DMS153 treated with DMSO at 0.1 percent for 48 hours (cell line): ENCODE data around the gene HMGB1.

ENCODE experiments used
- DNase-seq: peaks from one replicate; lab custom pipeline; 2025; ENCODE audit not compliant: unreplicated experiment; lab: John Stamatoyannopoulos, UW

HMGB1 gene

GRCh38 chr13:30465593-30466357 is at the start of gene HMGB1:
TSS of gene HMGB1 (minus strand) at chr13:30465936. CDS start at chr13:30463680, 2,256 bp downstream.
- peak; percentile 97 for DNase-seq

DNA sequence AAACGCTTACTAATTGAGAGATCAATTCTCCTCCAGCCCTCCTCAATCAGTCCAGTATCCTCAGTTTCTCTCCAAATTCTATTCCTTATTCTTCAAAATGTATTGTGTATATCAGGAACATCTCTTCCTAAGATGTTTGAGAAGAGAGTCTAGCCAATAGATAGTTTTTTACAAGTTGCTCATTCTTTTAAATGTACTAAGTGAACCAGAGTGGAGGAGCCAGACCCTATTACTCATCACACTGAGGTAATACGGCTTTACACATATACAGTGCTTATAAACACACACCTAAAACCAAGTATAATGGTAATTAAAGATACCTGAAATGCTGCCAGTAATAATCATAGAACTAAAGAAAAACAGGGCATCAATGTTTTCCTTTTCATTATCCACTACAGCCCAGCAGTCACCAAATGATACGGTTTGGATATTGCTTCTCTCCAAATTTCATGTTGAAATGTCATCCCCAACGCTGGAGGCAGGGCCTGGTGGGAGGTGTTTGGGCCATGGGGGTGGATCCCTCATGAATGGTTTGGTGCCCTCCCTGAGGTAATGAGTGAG is 45.2 kb upstream of the HMGB1 start:
- DNase-seq, result no peak

GRCh38 chr13:30510091-30510490 is 44.4 kb upstream of the HMGB1 start:
- DNase-seq, result no peak

DNA sequence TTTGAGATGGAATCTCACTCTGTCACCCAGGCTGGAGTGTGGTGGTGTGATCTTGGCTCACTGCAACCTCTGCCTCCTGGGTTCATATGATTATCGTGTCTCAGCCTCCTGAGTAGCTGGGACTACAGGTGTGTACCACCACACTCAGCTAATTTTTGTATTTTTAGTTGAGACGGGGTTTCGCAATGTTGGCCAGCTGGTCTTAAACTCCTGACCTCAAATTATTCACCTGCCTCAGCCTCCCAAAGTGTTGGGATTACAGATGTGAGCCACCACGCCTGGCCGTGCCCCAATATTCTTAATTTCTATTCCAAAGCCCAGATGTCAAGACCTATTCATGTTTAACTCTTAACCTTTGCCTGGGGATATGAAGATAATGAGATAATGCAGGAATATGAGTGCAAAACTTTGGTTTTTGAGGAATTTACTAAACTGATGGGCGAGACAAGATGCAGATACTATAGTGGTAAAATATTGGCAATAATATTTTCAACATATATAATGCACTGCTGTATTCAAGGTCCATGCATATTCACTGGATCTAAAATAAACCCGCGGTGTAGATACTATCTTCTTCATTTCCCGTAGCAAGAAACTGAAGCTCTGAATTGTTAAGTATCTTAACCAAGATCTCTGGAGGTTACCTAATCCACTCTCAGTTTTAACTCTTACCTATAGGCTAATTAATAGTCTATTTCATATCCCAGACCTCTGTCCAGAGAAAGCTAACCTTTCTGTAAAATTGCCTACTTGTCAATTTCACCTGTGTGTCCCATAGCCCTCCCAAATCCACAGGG is 43.7 kb upstream of the HMGB1 start:
- no peak for DNase-seq

GRCh38 chr13:30504081-30504480 is 38.3 kb upstream of the HMGB1 start:
- DNase-seq, result no peak

DNA sequence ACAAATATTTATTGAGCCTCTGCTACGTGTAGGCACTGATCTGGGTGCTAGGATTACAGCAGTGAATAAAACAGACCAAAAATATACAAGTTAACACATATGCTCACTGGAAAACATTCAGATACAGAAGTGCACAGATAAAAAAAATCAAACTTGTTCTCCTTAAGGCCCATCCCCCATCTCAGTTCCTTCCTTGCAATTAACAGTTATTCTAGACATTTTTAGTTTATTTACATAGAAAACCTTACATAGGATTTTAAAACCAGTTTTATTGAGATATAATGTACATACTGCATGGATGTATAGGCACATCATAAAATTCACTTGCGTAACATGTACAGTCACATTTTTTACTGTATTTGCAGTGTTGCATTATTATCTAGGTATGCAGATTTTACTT is 36.5 kb upstream of the HMGB1 start:
- DNase-seq, result no peak

- no peak for DNase-seq
These were observed 33.6 kb upstream of the HMGB1 start for GRCh38 chr13:30499338-30499737.

- DNase-seq, result no peak
These were observed 30.4 kb upstream of the HMGB1 start for GRCh38 chr13:30496147-30496546.

DNA sequence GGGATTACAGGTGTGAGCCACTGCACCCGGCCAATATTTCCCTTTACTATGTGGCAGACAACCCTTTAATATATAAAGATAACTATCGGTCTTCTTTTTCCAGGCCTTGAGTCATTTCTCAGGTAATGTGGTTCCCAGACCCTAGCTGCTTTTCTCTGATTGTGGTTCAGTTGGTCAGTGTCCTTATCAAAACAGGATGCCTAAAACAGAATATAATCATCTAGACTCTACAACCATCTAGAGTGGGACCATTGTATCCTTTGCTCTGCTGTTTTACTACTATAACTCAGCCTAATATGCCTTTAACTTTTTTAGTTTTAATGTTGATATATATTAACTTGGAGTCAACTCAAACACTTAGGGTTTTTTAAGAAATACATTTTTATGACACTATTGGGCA is 30.0 kb upstream of the HMGB1 start:
- DNase-seq, result no peak

DNA sequence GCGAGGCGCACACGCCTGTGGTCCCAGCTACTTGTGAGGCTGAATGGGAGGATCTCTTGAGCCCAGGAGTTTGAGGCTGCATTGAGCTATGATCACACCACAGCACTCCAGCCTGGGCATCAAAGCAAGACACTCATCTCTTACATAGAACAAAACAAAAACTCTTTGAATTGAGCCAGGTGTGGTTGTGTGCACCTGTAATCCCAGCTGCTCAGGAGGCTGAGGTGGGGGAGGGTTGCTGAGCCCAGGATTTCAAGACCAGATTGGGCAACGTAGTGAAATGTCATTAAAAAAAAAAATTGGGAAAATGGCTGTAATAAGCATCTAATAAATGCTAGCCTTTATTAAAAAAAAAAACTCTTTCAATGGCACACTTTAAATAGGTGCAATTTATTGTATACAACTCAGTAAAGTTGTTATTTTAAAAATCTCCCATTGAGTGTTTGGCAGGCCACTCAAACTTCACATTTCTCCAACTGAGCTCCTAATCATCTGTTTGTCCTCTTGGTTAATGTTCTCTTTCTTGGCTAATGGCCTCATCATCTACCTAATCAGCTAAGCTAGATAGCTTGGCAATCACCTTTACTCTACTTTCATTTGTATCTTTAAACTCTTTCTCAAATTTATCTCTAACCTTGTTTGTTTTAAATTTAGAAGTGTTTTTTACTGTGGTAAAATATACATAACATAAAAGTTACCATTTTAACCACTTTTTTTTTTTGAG is 28.1 kb upstream of the HMGB1 start:
- DNase-seq, result no peak

DNA sequence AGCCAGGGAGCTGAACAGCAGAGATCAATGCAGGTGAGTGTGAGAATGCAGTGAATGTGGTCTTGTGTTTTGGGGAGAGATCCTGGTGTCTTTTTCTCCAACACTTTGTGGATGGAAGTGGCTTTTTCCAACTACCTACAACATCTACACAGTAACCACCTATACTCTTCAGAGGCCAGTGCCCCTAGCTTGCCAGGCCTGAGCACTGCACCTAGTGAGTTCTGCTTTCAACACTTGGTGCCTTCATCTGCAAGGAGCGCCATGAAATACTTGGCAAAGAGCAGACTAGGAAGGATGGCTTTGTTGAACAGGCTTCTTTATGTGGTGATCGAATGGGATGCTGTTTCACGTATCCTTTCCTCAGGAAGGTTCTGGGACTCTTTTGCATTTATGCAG is 21.3 kb upstream of the HMGB1 start:
- no peak for DNase-seq

- no peak for DNase-seq
These were observed 20.7 kb upstream of the HMGB1 start for GRCh38 chr13:30486230-30487074.

DNA sequence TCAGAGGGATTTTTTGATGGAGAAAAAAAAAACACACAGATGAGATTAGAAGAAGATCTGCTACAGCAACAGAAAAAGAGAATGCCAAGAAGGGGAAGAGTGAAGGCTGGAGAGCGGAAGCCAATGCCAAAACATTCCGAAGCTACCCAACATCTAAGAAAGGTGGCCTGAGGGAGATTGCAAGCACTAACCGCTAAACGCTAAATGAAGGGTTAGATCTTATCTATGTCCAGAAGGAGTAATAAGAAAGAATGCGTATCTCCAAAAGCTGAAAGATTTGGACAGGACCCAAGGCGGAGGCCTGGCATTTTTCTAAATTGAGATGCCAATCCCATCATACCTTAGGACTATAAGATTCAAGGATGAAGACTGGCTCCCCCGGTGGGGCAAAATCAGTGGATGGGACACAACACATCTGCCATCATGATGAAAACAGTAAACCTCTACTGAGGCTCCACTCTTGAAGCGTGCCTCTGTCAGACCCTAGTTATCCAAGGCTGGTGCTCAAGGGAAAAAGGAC is 15.6 kb upstream of the HMGB1 start:
- DNase-seq, result no peak

GRCh38 chr13:30480292-30480950 is 14.7 kb upstream of the HMGB1 start:
- no peak for DNase-seq

GRCh38 chr13:30479883-30480219 is 14.1 kb upstream of the HMGB1 start:
- no peak for DNase-seq

DNA sequence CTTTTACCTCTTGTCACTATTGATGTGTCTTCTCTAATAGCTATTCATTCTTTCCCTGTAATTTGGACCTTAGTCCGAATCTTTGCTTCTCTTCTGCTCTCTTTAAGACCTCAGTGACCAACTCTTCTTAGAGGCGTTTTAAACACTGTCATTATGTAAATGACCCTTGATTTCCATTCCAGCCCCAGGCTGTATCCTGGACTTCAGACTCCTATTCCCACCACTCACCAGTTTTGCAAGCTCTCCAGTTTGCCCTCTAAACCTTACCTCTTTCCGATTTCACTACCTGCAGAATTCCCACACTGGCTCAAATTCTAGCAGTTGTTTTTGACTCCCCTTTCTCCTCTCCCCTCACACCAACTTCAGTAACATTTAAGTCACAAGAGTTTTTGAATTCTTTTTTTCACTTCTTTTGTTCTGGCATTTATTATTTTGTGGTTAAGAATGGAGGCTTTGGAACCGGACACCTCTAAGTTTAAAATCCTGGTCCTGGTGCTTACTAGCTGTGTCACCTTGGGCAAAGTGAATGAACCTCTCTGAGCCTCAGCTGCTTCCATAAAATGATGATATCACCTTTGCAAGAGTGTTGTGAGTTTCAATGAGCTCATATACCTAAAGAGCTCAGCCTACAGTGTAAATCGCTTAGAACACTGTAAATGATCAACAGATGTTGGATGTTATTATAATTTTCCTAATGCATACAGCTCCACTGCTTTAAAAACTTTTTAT is 13.6 kb upstream of the HMGB1 start:
- no peak for DNase-seq

GRCh38 chr13:30477346-30478195 is 11.8 kb upstream of the HMGB1 start:
- DNase-seq, result no peak

GRCh38 chr13:30473675-30474074 is 7.9 kb upstream of the HMGB1 start:
- no peak for DNase-seq
